H1 (cell line): Measurements from ENCODE around the gene IRF2BP2. TPM values are rescaled to one million over a fixed set of nuclear protein-coding genes. Genes with fewer than 3 reads are reported as not detected.

Experiments
- CTCF ChIA-PET: fragments of 300-600 bp; sonication (Branson Sonifier 250); formaldehyde crosslinking; loops from one replicate; lab custom pipeline; 2021; ENCODE audit not compliant: partially characterized antibody; lab: Charles Lee
- POLR2A ChIA-PET: fragments of 300-600 bp; sonication (Branson Sonifier 250); formaldehyde crosslinking; loops from one replicate; lab custom pipeline; 2021; ENCODE audit warnings: inconsistent platforms; ENCODE audit not compliant: partially characterized antibody; lab: Charles Lee
- DNase-seq, 2 experiments: peaks; one replicate each; pipeline versions ENCODE4 v3.0.0 to v3.0.0-alpha.2; 2010 to 2022; ENCODE audit warnings: low spot score in 2 of 2, low read depth in 1 of 2, mixed read lengths in 1 of 2
- FAIRE-seq: peaks from 2 replicates; lab custom pipeline; 2011; peaks lifted over from hg19 to GRCh38; lab: Jason Lieb, UNC
- H2AFZ ChIP-seq: 2 replicates; pipeline ENCODE4 v1.8.1; 2012; ENCODE audit warnings: low read length, inconsistent platforms
- H2AK5ac ChIP-seq: 2 replicates; pipeline ENCODE4 v1.6.1; 2013; ENCODE audit warnings: low read depth, low read length
- H2BK120ac ChIP-seq: replicated peaks from 2 replicates; pipeline ENCODE3; 2013; ENCODE audit warnings: low read depth, low read length, inconsistent platforms
- H2BK12ac ChIP-seq: 2 replicates; pipeline ENCODE4 v1.6.1; 2013; ENCODE audit warnings: low read depth, low read length
- H2BK15ac ChIP-seq: 2 replicates; pipeline ENCODE4 v1.6.1; 2013; ENCODE audit warnings: low read length
- H2BK20ac ChIP-seq: 2 replicates; pipeline ENCODE4 v1.6.1; 2013; ENCODE audit warnings: low read length
- H2BK5ac ChIP-seq: 2 replicates; pipeline ENCODE4 v1.6.1; 2013; ENCODE audit warnings: low read depth, low read length
- H3K14ac ChIP-seq: 2 replicates; pipeline ENCODE4 v1.6.1; 2013; ENCODE audit warnings: inconsistent platforms; ENCODE audit not compliant: insufficient read length
- H3K18ac ChIP-seq: 2 replicates; pipeline ENCODE4 v1.6.1; 2013; ENCODE audit warnings: low read length; ENCODE audit errors: extremely low read depth
- H3K23ac ChIP-seq: 2 replicates; pipeline ENCODE4 v1.6.1; 2013; ENCODE audit warnings: inconsistent platforms; ENCODE audit not compliant: insufficient read length
- H3K23me2 ChIP-seq: 2 replicates; pipeline ENCODE4 v1.6.1; 2013; ENCODE audit warnings: low read depth, low read length
- H3K27ac ChIP-seq: 2 replicates; pipeline ENCODE4 v1.6.1; 2011; ENCODE audit warnings: low read depth, low read length, inconsistent platforms
- H3K27me3 ChIP-seq, 4 experiments: replicated peaks in 1 of 4; 1 replicate in 1 of 4; 2 replicates in 3 of 4; pipeline versions ENCODE4 v1.6.1 to v1.8.1; 2011 to 2013; ENCODE audit warnings: low read length in 3 of 4, mild to moderate bottlenecking in 3 of 4, inconsistent platforms in 2 of 4, mixed read lengths in 2 of 4, moderate library complexity in 1 of 4; ENCODE audit not compliant: control insufficient read depth in 3 of 4, insufficient read depth in 3 of 4; ENCODE audit errors: extremely low read depth in 1 of 4
- H3K36me3 ChIP-seq, 4 experiments: 2 replicates each; pipeline versions ENCODE4 v1.6.1 to v1.8.1; 2011 to 2013; ENCODE audit warnings: mild to moderate bottlenecking in 4 of 4, low read length in 3 of 4, moderate library complexity in 2 of 4, control low read depth in 1 of 4, inconsistent platforms in 1 of 4; ENCODE audit not compliant: insufficient read depth in 4 of 4, control insufficient read depth in 2 of 4
- H3K4ac ChIP-seq: replicated peaks from 2 replicates; pipeline ENCODE3; 2013; ENCODE audit warnings: low read length, low read depth, mixed read lengths, inconsistent platforms; ENCODE audit not compliant: insufficient read length
- H3K4me1 ChIP-seq, 4 experiments: replicated peaks in 1 of 4; 1 replicate in 1 of 4; 2 replicates in 3 of 4; pipeline versions ENCODE4 v1.6.1 to v1.8.1; 2011 to 2013; ENCODE audit warnings: low read length in 3 of 4, inconsistent platforms in 2 of 4, mixed read lengths in 1 of 4; ENCODE audit not compliant: insufficient read depth in 4 of 4, control insufficient read depth in 3 of 4
- H3K4me2 ChIP-seq, 2 experiments: 2 replicates each; pipeline versions ENCODE4 v1.6.1 to v1.8.1; 2011 to 2013; ENCODE audit warnings: low read depth in 2 of 2, low read length in 2 of 2, control low read depth in 1 of 2, inconsistent platforms in 1 of 2, mild to moderate bottlenecking in 1 of 2; ENCODE audit not compliant: insufficient read depth in 1 of 2
- H3K4me3 ChIP-seq, 4 experiments: fragments of 200-600, 300-600 bp in 1 of 4; sonication (generic), shearing (Covaris generic), sonication (Bioruptor Twin) in 1 of 4; 2 replicates each; pipeline versions ENCODE4 v1.5.1 to v1.8.1; 2011 to 2016; ENCODE audit warnings: low read length in 4 of 4, low read depth in 3 of 4, control low read depth in 2 of 4, inconsistent platforms in 2 of 4, mild to moderate bottlenecking in 2 of 4, mixed read lengths in 1 of 4, moderate library complexity in 1 of 4; ENCODE audit not compliant: insufficient read depth in 2 of 4; ENCODE audit errors: extremely low read depth in 1 of 4
- H3K56ac ChIP-seq: replicated peaks from 2 replicates; pipeline ENCODE3; 2013; ENCODE audit warnings: low read depth, mild to moderate bottlenecking, mixed read lengths, low read length, inconsistent platforms; ENCODE audit not compliant: insufficient read length
- H3K79me1 ChIP-seq: 2 replicates; pipeline ENCODE4 v1.6.1; 2013; ENCODE audit warnings: low read depth, low read length, control low read depth
- H3K79me2 ChIP-seq, 2 experiments: 2 replicates each; pipeline versions ENCODE4 v1.6.1 to v1.8.1; 2012 to 2013; ENCODE audit warnings: low read length in 2 of 2, mild to moderate bottlenecking in 2 of 2, inconsistent platforms in 1 of 2; ENCODE audit not compliant: insufficient read depth in 2 of 2, control insufficient read depth in 1 of 2
- H3K9ac ChIP-seq, 4 experiments: replicated peaks in 1 of 4; 1 replicate in 1 of 4; 2 replicates in 3 of 4; pipeline versions ENCODE4 v1.6.1 to v1.8.1; 2011 to 2013; ENCODE audit warnings: low read depth in 3 of 4, low read length in 3 of 4, control low read depth in 2 of 4, mild to moderate bottlenecking in 2 of 4, moderate library complexity in 2 of 4, inconsistent platforms in 1 of 4; ENCODE audit errors: extremely low read depth in 1 of 4
- H3K9me3 ChIP-seq, 2 experiments: 2 replicates each; pipeline versions ENCODE4 v1.6.1 to v1.8.1; 2012 to 2013; ENCODE audit warnings: mild to moderate bottlenecking in 2 of 2, moderate library complexity in 2 of 2, control low read depth in 1 of 2, inconsistent platforms in 1 of 2, low read depth in 1 of 2, low read length in 1 of 2, mixed read lengths in 1 of 2; ENCODE audit not compliant: insufficient read depth in 2 of 2
- H4K20me1 ChIP-seq, 2 experiments: replicated peaks in 1 of 2; 2 replicates each; pipeline versions ENCODE3 to v1.8.1; 2011 to 2013; ENCODE audit warnings: inconsistent platforms in 2 of 2, low read length in 2 of 2, mild to moderate bottlenecking in 1 of 2; ENCODE audit not compliant: insufficient read depth in 2 of 2, control insufficient read depth in 1 of 2
- H4K5ac ChIP-seq: 2 replicates; pipeline ENCODE4 v1.6.1; 2013; ENCODE audit warnings: low read length, low read depth, mixed read lengths, inconsistent platforms; ENCODE audit not compliant: insufficient read length
- H4K8ac ChIP-seq: 2 replicates; pipeline ENCODE4 v1.8.0; 2013; ENCODE audit warnings: mild to moderate bottlenecking, moderate library complexity, low read length, inconsistent platforms; ENCODE audit not compliant: insufficient read depth; ENCODE audit errors: extremely low read depth
- H4K91ac ChIP-seq: replicated peaks from 2 replicates; pipeline ENCODE3; 2013; ENCODE audit warnings: low read length, mixed read lengths, inconsistent platforms; ENCODE audit not compliant: insufficient read length
- BRCA1 ChIP-seq: IDR thresholded peaks from 2 replicates; pipeline ENCODE4 v1.6.1; 2012; ENCODE audit warnings: low read depth, low read length, improper control_type of control experiment
- EGR1 ChIP-seq: IDR thresholded peaks from 2 replicates; pipeline ENCODE4 v1.6.1; 2011; ENCODE audit warnings: low read depth, low read length, borderline replicate concordance
- GTF2F1 ChIP-seq: IDR thresholded peaks from 2 replicates; pipeline ENCODE4 v1.6.1; 2012; ENCODE audit warnings: low read depth, low read length, improper control_type of control experiment, borderline replicate concordance
- KDM1A ChIP-seq: fragments of 200-600, 300-600 bp; sonication (generic); IDR thresholded peaks from 2 replicates; pipeline ENCODE4 v1.7.1; 2016; ENCODE audit warnings: mild to moderate bottlenecking, low read length, borderline replicate concordance
- KDM5A ChIP-seq: fragments of 200-600 bp; IDR thresholded peaks from 2 replicates; pipeline ENCODE4 v1.7.1; 2012; ENCODE audit warnings: mild to moderate bottlenecking, low read length, inconsistent platforms, mixed read lengths
- RBBP5 ChIP-seq: IDR thresholded peaks from 2 replicates; pipeline ENCODE4 v1.7.1; 2012; ENCODE audit warnings: low read depth, mild to moderate bottlenecking, inconsistent platforms, low read length, moderate library complexity, borderline replicate concordance
- SIX5 ChIP-seq: IDR thresholded peaks from 2 replicates; pipeline ENCODE4 v1.6.1; 2011; ENCODE audit warnings: mild to moderate bottlenecking, low read depth, low read length
- TAF7 ChIP-seq: optimal IDR thresholded peaks from 2 replicates; pipeline ENCODE3; 2011; ENCODE audit warnings: low read depth, mild to moderate bottlenecking, inconsistent platforms, low read length, moderate library complexity, borderline replicate concordance
- TEAD4 ChIP-seq: IDR thresholded peaks from 2 replicates; pipeline ENCODE4 v1.6.1; 2012; ENCODE audit warnings: low read depth, low read length, inconsistent platforms, mixed read lengths
- WGBS, 2 experiments: shearing (Covaris generic) in 1 of 2; methylation state at CpG; one replicate each; pipeline versions ENCODE4 v1.1.6 to v1.1.7; 2013 to 2015; ENCODE audit warnings: low lambda C conversion rate in 2 of 2, mixed read lengths in 2 of 2, inconsistent platforms in 1 of 2, low coverage in 1 of 2, missing lambda C conversion rate in 1 of 2; ENCODE audit not compliant: insufficient replicate concordance in 2 of 2, insufficient coverage in 1 of 2, insufficient read length in 1 of 2; ENCODE audit errors: extremely low coverage in 1 of 2, missing lambda C conversion rate in 1 of 2; 5-methylcytosine and 5-hydroxymethylcytosine counted together
- polyA plus RNA-seq, 7 experiments: library from polyadenylated mRNA; depleted of rRNA in 3 of 7; stranded (reverse) in 5 of 7; unstranded in 2 of 7; fragments of >200 nt in 5 of 7; fragments of 200-250 nt in 2 of 7; gene quantifications; 1 replicate in 5 of 7; 2 replicates in 1 of 7; 4 replicates in 1 of 7; pipeline versions ENCODE4 v1.2.1 to v1.2.3, GENCODE V29; 2011 to 2013; ENCODE audit warnings: missing spikeins in 2 of 7, mixed read lengths in 2 of 7
- total RNA-seq: library from RNA; stranded (reverse); fragmentation: NEBNext Ultra II Directional; extraction: Animal tissue kit (Norgen Biotek cat#: 25700); gene quantifications from 2 replicates; pipeline ENCODE4 v1.2.1, GENCODE V29; 2021
- TF ChIP-seq, protein P1 (sequence below), 3 experiments: IDR thresholded peaks; 1 replicate in 2 of 3; 2 replicates in 1 of 3; pipeline versions ENCODE4 v1.5.1 to v1.6.1; 2011; ENCODE audit warnings: low read length in 3 of 3, mild to moderate bottlenecking in 3 of 3, inconsistent platforms in 2 of 3, low read depth in 1 of 3, moderate library complexity in 1 of 3; ENCODE audit not compliant: insufficient read depth in 1 of 3; ENCODE audit errors: control extremely low read depth in 1 of 3

Gene IRF2BP2
- total and polyA plus RNA-seq, 2 of the 8 experiments (the other 6 are each of a cell fraction or from before 2014, with no cell fraction given), result 24.9 to 67.5 TPM

DNA sequence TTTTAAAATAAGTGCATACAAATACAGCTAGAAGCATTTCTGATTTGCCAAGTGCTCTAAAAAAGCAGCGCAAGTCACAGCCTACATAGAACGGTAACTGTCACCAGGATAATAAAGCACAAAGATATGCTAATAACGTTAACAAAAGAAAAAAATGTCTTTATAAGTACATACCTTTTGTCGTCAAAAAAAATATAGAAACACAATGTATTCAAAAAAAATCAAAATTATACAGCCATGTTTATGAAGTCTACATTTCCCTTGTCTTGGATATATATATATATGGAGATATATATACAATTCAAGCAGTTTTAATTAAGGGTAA is 3.2 kb downstream of the IRF2BP2 start:
- Histone ChIP-seq H2AFZ (no peak overlapping the region), H3K9me3 (no peaks in the 10 kb centered on the region), H3K27me3 (no peaks in the 10 kb centered on the region), H3K4me3 (peak overlapping the region; percentile 71 to 82 (median 76); a peak in 7 of 8 replicates), H3K36me3 (peaks cover 3 to 40% (median 11%) of the 10 kb centered on the region in 4 experiments), H3K4me2 (peak overlapping the region; percentile 85 to 89), H3K79me2 (peaks cover 28 to 72% of the 10 kb centered on the region in 2 experiments), H4K8ac (no peak overlapping the region), H4K91ac (no peak overlapping the region), H3K4ac (no peak overlapping the region), H3K23ac (no peak overlapping the region), H2BK12ac (no peak overlapping the region), H3K18ac (no peak overlapping the region), H4K20me1 (peaks cover 18 to 32% of the 10 kb centered on the region in 2 experiments), H2BK15ac (no peak overlapping the region), H3K9ac (no peak overlapping the region), H2AK5ac (no peak overlapping the region), H3K23me2 (peaks cover 14% of the 10 kb centered on the region; the same call in 1 of the 2 replicates), H2BK20ac (no peak overlapping the region), H3K56ac (no peak overlapping the region), H3K4me1 (peaks cover 11 to 26% (median 17%) of the 10 kb centered on the region in 4 experiments), H3K79me1 (no peaks in the 10 kb centered on the region), H2BK120ac (no peak overlapping the region), H4K5ac (no peak overlapping the region), H2BK5ac (no peak overlapping the region), H3K14ac (no peak overlapping the region), H3K27ac (no peak overlapping the region)
- ChIA-PET CTCF (interaction anchor here (0.7 to 1.3 kb wide), 4 partner anchors 88 to 371 kb away, joined by 3 to 4 read pairs (median 3); no protein-coding TSS in a partner anchor), POLR2A (interaction anchor here (0.8 to 1.5 kb wide), 3 partner anchors 10 to 129 kb away, joined by 3 read pairs; no protein-coding TSS in a partner anchor)
- 54% methylated on average over 4 of the region's 4 CpGs; no CpG with 5 or more reads in 1 of the 2 experiments for WGBS, 2 experiments
- FAIRE-seq, result no peak
- DNase-seq, result no peak
- TF ChIP-seq BRCA1, result no peak
- TF ChIP-seq GTF2F1, result no peak
- no peak for TF ChIP-seq TAF7
- TF ChIP-seq TEAD4, result no peak
- no peak for TF ChIP-seq KDM1A
- no peak for TF ChIP-seq SIX5
- TF ChIP-seq RBBP5, result no peak
- TF ChIP-seq, protein P1, sequence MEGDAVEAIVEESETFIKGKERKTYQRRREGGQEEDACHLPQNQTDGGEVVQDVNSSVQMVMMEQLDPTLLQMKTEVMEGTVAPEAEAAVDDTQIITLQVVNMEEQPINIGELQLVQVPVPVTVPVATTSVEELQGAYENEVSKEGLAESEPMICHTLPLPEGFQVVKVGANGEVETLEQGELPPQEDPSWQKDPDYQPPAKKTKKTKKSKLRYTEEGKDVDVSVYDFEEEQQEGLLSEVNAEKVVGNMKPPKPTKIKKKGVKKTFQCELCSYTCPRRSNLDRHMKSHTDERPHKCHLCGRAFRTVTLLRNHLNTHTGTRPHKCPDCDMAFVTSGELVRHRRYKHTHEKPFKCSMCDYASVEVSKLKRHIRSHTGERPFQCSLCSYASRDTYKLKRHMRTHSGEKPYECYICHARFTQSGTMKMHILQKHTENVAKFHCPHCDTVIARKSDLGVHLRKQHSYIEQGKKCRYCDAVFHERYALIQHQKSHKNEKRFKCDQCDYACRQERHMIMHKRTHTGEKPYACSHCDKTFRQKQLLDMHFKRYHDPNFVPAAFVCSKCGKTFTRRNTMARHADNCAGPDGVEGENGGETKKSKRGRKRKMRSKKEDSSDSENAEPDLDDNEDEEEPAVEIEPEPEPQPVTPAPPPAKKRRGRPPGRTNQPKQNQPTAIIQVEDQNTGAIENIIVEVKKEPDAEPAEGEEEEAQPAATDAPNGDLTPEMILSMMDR (IDR thresholded peaks at IDR 0.05; ENCODE audit: control extremely low read depth in 1 of 3, insufficient read depth in 1 of 3, low read depth in 1 of 3, low read length in 3 of 3), result no peak
- TF ChIP-seq KDM5A, result no peak
- TF ChIP-seq EGR1, result no peak
